PC-9 (cell line): Measurements from ENCODE around the gene HIPK1. TPM values are rescaled to one million over a fixed set of nuclear protein-coding genes. Genes with fewer than 3 reads are reported as not detected.

Experiments
- Bru-seq: library from RNA; stranded (reverse); fragments of 400-500 nt; gene quantifications from one replicate; lab custom pipeline; 2021; lab: Mats Ljungman, UMichigan
- BruChase-seq, 2 experiments: library from RNA; stranded (reverse); fragments of 400-500 nt; gene quantifications; one replicate each; lab custom pipeline; 2021; lab: Mats Ljungman, UMichigan
- BruUV-seq: library from RNA; stranded (reverse); fragments of 400-500 nt; replicated peaks from 2 replicates; lab custom pipeline; 2021; lab: Mats Ljungman, UMichigan
- CTCF ChIA-PET: fragments of 300-600 bp; sonication (Branson Sonifier 250); formaldehyde crosslinking; loops from one replicate; lab custom pipeline; 2022; ENCODE audit warnings: antibody characterized with exemption; lab: Charles Lee
- POLR2A ChIA-PET: fragments of 300-600 bp; sonication (Branson Sonifier 250); formaldehyde crosslinking; loops from one replicate; lab custom pipeline; 2022; ENCODE audit warnings: antibody characterized with exemption; ENCODE audit not compliant: unreplicated experiment; lab: Charles Lee
- DNase-seq, 2 experiments: peaks; one replicate each; pipeline versions ENCODE4 v3.0.0 to v3.0.0-alpha.2; 2015 to 2022; ENCODE audit warnings: mixed read lengths in 1 of 2
- H2AFZ ChIP-seq: fragments of 200-600 bp; sonication (generic); 2 replicates; pipeline ENCODE4 v1.8.1; 2017; ENCODE audit warnings: antibody characterized with exemption
- H3F3A ChIP-seq: fragments of 200-600 bp; sonication (generic); 2 replicates; pipeline ENCODE4 v1.8.1; 2017; ENCODE audit warnings: antibody characterized with exemption, mild to moderate bottlenecking, low read depth; ENCODE audit not compliant: insufficient read depth
- H3K27ac ChIP-seq: fragments of 200-600 bp; sonication (generic); 2 replicates; pipeline ENCODE4 v1.6.1; 2016; ENCODE audit warnings: mixed run types
- H3K27me3 ChIP-seq: fragments of 200-600 bp; sonication (generic); 2 replicates; pipeline ENCODE4 v1.6.1; 2016; ENCODE audit warnings: low read depth, mixed run types; ENCODE audit not compliant: insufficient read depth
- H3K36me3 ChIP-seq: fragments of 200-600 bp; sonication (generic); 2 replicates; pipeline ENCODE4 v1.6.1; 2016; ENCODE audit warnings: low read depth, mixed run types
- H3K4me1 ChIP-seq: fragments of 200-600 bp; sonication (generic); replicated peaks from 2 replicates; pipeline ENCODE4 v1.6.1; 2016; ENCODE audit warnings: mixed run types; ENCODE audit not compliant: insufficient read depth
- H3K4me2 ChIP-seq: fragments of 200-600 bp; sonication (generic); 2 replicates; pipeline ENCODE4 v1.6.1; 2017; ENCODE audit warnings: mixed run types
- H3K4me3 ChIP-seq: fragments of 200-600 bp; sonication (generic); 2 replicates; pipeline ENCODE4 v1.6.1; 2016; ENCODE audit warnings: mixed run types
- H3K79me2 ChIP-seq: fragments of 200-600 bp; sonication (generic); 2 replicates; pipeline ENCODE4 v1.6.1; 2017; ENCODE audit warnings: low read depth, mixed run types
- H3K9me2 ChIP-seq: fragments of 200-600 bp; sonication (generic); 2 replicates; pipeline ENCODE4 v1.8.1; 2017; ENCODE audit warnings: mild to moderate bottlenecking; ENCODE audit not compliant: insufficient read depth
- H3K9me3 ChIP-seq: fragments of 200-600 bp; sonication (generic); 2 replicates; pipeline ENCODE4 v1.8.1; 2016; ENCODE audit warnings: low read depth; ENCODE audit not compliant: insufficient read depth
- H4K20me1 ChIP-seq: fragments of 200-600 bp; sonication (generic); 2 replicates; pipeline ENCODE4 v1.8.1; 2017; ENCODE audit not compliant: insufficient read depth
- CTCF ChIP-seq: fragments of 200-600 bp; sonication (generic); conservative IDR thresholded peaks from 2 replicates; pipeline ENCODE4 v1.6.1; 2017; ENCODE audit warnings: mixed run types, antibody characterized with exemption, mild to moderate bottlenecking, moderate library complexity
- EZH2 ChIP-seq: fragments of 200-600 bp; sonication (generic); IDR thresholded peaks from 2 replicates; pipeline ENCODE4 v1.8.0; 2017; ENCODE audit warnings: antibody characterized with exemption, low read depth
- intact Hi-C: fragments of 100-400 bp; cut with micrococcal nuclease; formaldehyde crosslinking; loops from one replicate; pipeline ENCODE4 v1.10.0; 2022; ENCODE audit not compliant: unreplicated experiment
- long read RNA-seq: library from polyadenylated mRNA; stranded (forward); transcript quantifications from one replicate; pipeline ENCODE4 v2.0.0, GENCODE V29; 2022
- total RNA-seq: library from RNA; stranded (reverse); gene quantifications from 2 replicates; pipeline ENCODE4 v1.2.3, GENCODE V29; 2021

The HIPK1 gene
- 20.0 and 26.3 TPM in 2 replicates for total RNA-seq
- Bru-seq, nascent RNA = percentile 76 among the genes with signal in this experiment
- percentile 84 among the genes with signal in this experiment for BruChase-seq, experiment 1, labeled RNA remaining after a 2-hour chase
- percentile 90 among the genes with signal in this experiment for BruChase-seq, experiment 2, labeled RNA remaining after a 6-hour chase
- long read RNA-seq, partial matches to known transcripts = 3 of 39 reads
- long read RNA-seq, other reads (novel, unspliced or antisense) = 36 of 39 reads

- Histone ChIP-seq H2AFZ (peak within 1 kb of the TSS; percentile 98), H3K36me3 (no peaks in the 10 kb centered on the region), H3K4me1 (peaks cover 33% of the 10 kb centered on the region), H3F3A (peaks cover 24% of the 10 kb centered on the region; the same call in 1 of the 2 replicates), H3K79me2 (peaks cover 44% of the 10 kb centered on the region), H3K4me2 (peak within 1 kb of the TSS; percentile 84), H3K9me2 (no peaks in the 10 kb centered on the region; the same call in 1 of the 2 replicates), H4K20me1 (peaks cover 20% of the 10 kb centered on the region), H3K9me3 (no peaks in the 10 kb centered on the region), H3K4me3 (peak within 1 kb of the TSS; percentile 93), H3K27ac (peak within 1 kb of the TSS; percentile 61), H3K27me3 (no peaks in the 10 kb centered on the region)
- DNase-seq = peak; percentile 81 to 88
- intact Hi-C loops = loop anchor here (1.0 kb wide), 2 partner anchors 24 to 117 kb away; partner anchors contain the start of genes DCLRE1B and RSBN1
- no peak; the same call in 1 of the 2 replicates for TF ChIP-seq CTCF
- TF ChIP-seq EZH2 = no peak
- ChIA-PET POLR2A (interaction anchor here (0.5 to 1.0 kb wide), 3 partner anchors 23 to 1535 kb away, joined by 3 to 8 read pairs (median 6); partner anchors contain the start of genes AP4B1 and DCLRE1B), CTCF (interaction anchor here (0.7 to 1.2 kb wide), 2 partner anchors 23 to 59 kb away, joined by 3 to 5 read pairs; partner anchors contain the start of gene DCLRE1B)
- TSS peak; percentile 83 for BruUV-seq
Observed at GRCh38 chr1:113928941-113929749, at the start of gene HIPK1. HIPK1 (plus strand) TSS chr1:113929324.

- BruUV-seq = no TSS peak
- Histone ChIP-seq H3K4me3 (no peak overlapping the region), H3K9me2 (no peaks in the 10 kb centered on the region), H3K27ac (no peak overlapping the region), H2AFZ (no peak overlapping the region), H3K36me3 (no peaks in the 10 kb centered on the region), H3K4me1 (peaks cover 1% of the 10 kb centered on the region; the same call in 1 of the 2 replicates), H3F3A (peaks cover 3% of the 10 kb centered on the region; the same call in 1 of the 2 replicates), H3K9me3 (no peaks in the 10 kb centered on the region), H4K20me1 (no peaks in the 10 kb centered on the region), H3K27me3 (no peaks in the 10 kb centered on the region), H3K79me2 (no peaks in the 10 kb centered on the region), H3K4me2 (no peak overlapping the region)
- DNase-seq = no peak
- ChIA-PET POLR2A (no interaction called here), CTCF (no interaction called here)
- TF ChIP-seq CTCF = no peak
- no peak for TF ChIP-seq EZH2
- intact Hi-C loops = no loop called here
Observed at GRCh38 chr1:113879739-113880038, 49.4 kb upstream of the HIPK1 start.

- CTCF ChIA-PET = no interaction called here
- H3K4me3 ChIP-seq = no peak overlapping the region
- H4K20me1 ChIP-seq = no peaks in the 10 kb centered on the region
- H3K36me3 ChIP-seq = no peaks in the 10 kb centered on the region
- BruUV-seq = no TSS peak
- TF ChIP-seq EZH2 = no peak
- no peak for TF ChIP-seq CTCF
- H3K9me3 ChIP-seq = no peaks in the 10 kb centered on the region
- no peaks in the 10 kb centered on the region for H3K27me3 ChIP-seq
- no peak overlapping the region for H2AFZ ChIP-seq
- H3K27ac ChIP-seq = no peak overlapping the region
- no peak for DNase-seq
- H3K4me2 ChIP-seq = no peak overlapping the region
- H3K79me2 ChIP-seq = no peaks in the 10 kb centered on the region
- H3F3A ChIP-seq = no peaks in the 10 kb centered on the region
- no peaks in the 10 kb centered on the region for H3K9me2 ChIP-seq
- no peaks in the 10 kb centered on the region for H3K4me1 ChIP-seq
- intact Hi-C loops = no loop called here
- POLR2A ChIA-PET = no interaction called here
Observed at GRCh38 chr1:113881661-113882060, 47.5 kb upstream of the HIPK1 start.
